EL (cell line): ENCODE results near the gene MCU.
"Not testable (repeated sequence)": the region's sequence is repeated elsewhere in the genome, so short reads cannot be mapped to it uniquely, and the experiment has no call there.

Experiments
- DNase-seq: peaks from one replicate; pipeline ENCODE4 v3.0.0-alpha.2; 2016

MCU gene

GRCh38 chr10:72852508-72852907 is 160.6 kb downstream of the MCU start:
- DNase-seq = no peak

GRCh38 chr10:72855129-72855528 is 163.2 kb downstream of the MCU start:
- DNase-seq = no peak

DNA sequence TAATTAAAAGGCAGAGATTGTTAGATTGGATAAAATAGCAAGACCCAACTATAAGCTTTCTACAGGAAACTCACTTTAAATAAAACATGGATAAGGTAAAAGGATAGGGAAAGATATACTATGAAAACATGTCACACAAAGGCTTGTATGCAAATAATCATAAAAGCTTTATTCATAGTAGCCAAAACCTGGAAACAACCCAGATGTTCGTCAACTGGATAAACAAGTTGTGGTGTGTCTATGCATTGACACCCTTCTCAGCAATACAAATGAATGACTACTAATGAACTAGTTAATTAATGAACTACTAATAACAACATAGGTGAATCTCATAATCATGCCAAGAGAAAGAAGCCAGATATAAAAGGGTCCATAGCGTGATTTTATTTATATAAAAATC is 163.8 kb downstream of the MCU start:
- DNase-seq = no peak

DNA sequence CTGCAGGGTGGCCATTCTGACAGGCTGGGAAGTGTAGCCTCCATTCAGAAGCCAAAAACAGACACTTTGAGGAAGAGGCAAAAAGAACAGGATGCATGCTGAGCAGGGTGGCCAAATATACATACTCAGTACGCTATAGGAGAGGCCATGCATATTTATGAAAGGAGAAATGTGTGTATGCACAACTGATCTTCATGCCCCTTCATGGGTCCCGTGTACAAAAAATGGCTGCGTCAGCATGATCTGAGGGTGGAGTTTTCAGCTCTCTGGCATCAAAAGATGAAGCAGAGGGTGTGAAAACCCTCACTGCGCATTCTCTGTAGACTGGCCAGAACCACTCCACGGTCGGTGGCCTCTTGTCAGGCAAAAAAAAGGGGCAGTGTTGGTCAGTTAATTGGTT is 166.1 kb downstream of the MCU start:
- DNase-seq = no peak

GRCh38 chr10:72862957-72863356 is 171.0 kb downstream of the MCU start:
- DNase-seq = no peak

DNA sequence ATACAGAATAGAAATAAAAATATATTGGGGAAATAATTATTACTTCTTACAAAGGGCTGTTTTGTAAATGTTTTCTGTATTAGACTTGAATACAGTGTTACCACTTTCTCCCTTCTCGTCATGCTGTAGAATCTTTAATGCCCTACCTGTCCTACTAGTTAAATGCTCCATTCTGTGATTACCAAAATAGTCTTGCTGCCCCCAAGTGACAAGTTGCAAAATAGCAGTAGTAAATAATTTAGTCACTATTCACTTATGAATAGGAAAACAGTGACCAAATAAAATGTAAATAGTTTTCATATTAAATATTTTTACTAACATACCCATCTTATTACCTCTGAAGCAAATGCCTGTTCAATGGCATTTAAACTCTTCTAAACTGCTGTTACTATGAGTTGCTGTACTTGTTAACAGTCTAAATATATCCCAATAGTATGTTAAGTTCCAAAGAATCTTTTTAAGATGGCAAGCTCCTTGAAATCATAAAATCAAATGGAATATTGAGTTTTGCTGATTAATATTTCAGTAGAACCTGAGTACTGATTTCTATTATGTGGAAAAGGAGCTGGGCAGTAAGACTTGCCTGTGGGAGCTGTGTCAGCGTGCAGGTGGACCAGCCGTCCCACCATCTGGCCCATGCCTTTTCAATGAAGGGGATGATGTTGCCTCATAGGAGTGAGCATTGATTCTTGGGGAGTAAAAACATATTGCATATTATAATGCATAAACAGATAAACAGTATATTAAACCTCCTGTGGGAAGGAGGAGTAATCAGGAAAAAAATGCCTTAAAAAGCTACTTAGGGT is 183.5 kb downstream of the MCU start:
- DNase-seq = peak; percentile 40

- DNase-seq = no peak
Observed at GRCh38 chr10:72879245-72879644, 187.3 kb downstream of the MCU start.

- no peak for DNase-seq
Observed at GRCh38 chr10:72881291-72881690, 189.3 kb downstream of the MCU start.

- no peak for DNase-seq
Observed at GRCh38 chr10:72883861-72884260, 191.9 kb downstream of the MCU start.

- no peak for DNase-seq
Observed at GRCh38 chr10:72885953-72886352, 194.0 kb downstream of the MCU start.

DNA sequence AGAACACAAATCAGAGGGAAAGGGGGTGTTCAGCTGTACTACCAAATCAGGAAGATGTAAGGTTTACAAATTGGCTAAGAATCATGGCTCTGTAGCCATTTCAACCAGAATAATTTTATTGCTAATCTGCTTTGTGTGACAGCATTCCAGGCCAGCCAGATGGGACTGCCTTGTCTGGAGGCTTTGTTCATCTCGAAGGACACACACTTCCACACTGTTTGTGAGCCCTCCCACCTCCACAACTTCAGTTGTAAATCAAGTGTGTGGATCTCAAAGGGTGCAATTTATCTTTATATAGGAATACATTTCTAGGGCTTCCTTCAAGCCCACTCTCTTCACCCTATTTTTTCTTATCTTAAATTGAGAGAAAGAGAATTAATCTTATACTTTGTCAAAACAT is 194.7 kb downstream of the MCU start:
- no peak for DNase-seq

GRCh38 chr10:72887043-72887442 is 195.1 kb downstream of the MCU start:
- DNase-seq = no peak

GRCh38 chr10:72888151-72888638 is 196.3 kb downstream of the MCU start:
- no peak for DNase-seq

DNA sequence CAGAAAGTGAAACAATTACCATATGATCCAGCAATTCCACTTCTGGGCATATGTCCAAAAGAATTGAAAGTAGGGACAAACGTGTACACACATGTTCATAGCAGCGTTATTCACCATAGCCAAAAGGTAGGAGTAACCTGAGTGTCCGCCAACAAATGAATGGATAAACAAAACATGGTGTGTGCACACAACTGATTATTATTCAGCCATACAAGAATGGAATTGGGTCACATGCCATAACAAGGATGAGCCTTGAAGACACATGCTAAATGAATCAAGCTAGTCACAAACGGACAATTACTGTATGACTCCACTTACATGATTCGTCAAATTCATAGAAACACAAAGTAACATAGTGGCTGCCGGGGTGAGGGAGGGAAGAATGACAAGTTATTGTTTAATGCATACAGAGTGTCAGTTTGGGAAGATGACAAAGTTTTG is 197.5 kb downstream of the MCU start:
- peak; percentile 13 for DNase-seq

GRCh38 chr10:72890086-72890485 is 198.1 kb downstream of the MCU start:
- DNase-seq = no peak

- no peak for DNase-seq
Observed at GRCh38 chr10:72893136-72893798, 201.3 kb downstream of the MCU start, which contains the start of gene OIT3. TSS of gene OIT3 (plus strand) at chr10:72893739. CDS start at chr10:72893799, 60 bp downstream.

- DNase-seq = no peak
Observed at GRCh38 chr10:72895236-72895850, 203.4 kb downstream of the MCU start.

GRCh38 chr10:72898616-72899015 is 206.7 kb downstream of the MCU start:
- no peak for DNase-seq

- no peak for DNase-seq
Observed at GRCh38 chr10:72899545-72899944, 207.6 kb downstream of the MCU start.

- DNase-seq = not testable (repeated sequence)
Observed at GRCh38 chr10:72903941-72904446, 212.1 kb downstream of the MCU start.

DNA sequence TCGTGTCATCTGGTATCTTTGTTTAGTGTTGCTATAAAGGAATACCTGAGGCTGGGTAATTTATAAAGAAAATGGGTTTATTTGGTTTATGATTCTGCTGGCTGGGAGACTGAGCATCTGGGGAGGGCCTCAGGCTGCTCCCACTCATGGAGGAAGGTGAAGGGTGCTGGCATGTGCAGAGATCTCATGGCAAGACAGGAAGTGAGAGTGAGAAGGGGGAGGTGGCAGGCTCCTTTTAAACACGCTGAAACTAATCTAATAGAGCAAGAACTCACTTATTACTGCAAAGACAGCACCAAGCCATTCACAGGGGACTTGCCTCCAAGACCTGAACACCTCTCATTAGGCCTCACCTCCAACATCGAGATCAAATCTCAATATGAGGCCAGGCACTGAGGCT is 212.9 kb downstream of the MCU start:
- DNase-seq = no peak

- no peak for DNase-seq
Observed at GRCh38 chr10:72906446-72906845, 214.5 kb downstream of the MCU start.

GRCh38 chr10:72910705-72911104 is 218.8 kb downstream of the MCU start:
- no peak for DNase-seq

GRCh38 chr10:72911758-72912157 is 219.8 kb downstream of the MCU start:
- DNase-seq = no peak
